ENCODE data around the gene MTARC2.
"Not testable (repeated sequence)": the region's sequence is repeated elsewhere in the genome, so short reads cannot be mapped to it uniquely, and the experiment has no call there.

Gene MTARC2

DNA sequence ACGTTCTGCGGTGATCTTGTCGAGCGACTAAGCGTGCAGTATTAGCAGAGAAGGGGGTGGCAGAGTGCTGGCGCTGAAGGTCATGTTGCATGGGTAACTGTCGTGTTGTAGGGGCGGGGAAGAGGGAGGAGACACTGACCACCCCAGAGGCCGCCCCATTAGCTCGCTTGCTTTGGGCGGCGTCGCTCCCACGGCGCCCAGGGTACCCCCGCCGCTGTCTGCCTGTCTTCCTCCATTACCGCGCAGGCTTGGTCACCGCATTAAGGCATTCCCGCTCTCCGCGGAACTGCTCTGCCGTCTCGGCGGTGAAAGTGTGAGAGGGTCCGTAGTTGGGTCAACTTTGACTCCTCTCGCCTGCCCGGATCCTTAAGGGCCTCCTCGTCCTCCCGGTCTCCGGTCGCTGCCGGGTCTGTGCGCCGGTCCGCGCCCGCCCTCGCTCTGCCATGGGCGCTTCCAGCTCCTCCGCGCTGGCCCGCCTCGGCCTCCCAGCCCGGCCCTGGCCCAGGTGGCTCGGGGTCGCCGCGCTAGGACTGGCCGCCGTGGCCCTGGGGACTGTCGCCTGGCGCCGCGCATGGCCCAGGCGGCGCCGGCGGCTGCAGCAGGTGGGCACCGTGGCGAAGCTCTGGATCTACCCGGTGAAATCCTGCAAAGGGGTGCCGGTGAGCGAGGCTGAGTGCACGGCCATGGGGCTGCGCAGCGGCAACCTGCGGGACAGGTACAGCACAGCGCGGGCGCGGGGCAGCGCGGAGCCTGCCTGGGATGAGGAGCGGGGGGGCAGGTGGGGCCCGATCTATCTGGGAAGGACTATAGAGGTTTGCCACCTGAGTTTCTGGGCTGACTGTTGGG is at the start of gene MTARC2:
MTARC2 (plus strand) TSS at position 234 of the 846 bp plus-strand sequence; CDS start at position 444, 210 bp downstream.
- DNase-seq (ENCODE audit: low read depth) = peak; percentile 86

DNA sequence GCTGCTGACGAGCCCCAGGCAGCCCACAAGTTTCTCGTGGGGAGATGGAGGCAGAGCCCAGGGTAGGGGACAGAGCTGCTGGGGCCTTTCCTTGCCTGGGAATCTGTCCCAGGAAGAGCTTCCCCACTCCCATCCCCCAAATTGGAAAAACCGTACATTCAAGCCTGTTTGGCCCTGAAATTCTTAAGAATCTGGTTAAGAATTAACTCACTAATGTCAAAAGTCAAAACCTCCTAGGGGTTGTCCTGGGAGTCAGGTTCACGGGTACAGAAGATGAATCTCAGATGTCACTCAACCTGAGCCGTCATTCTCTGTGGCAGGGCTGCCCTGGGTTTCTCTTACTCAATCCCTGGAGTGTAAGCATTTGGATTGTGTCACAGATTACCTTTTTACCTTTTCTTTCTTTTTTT is 49.5 kb upstream of the MTARC2 start:
- DNase-seq (ENCODE audit: low read depth) = no peak

DNA sequence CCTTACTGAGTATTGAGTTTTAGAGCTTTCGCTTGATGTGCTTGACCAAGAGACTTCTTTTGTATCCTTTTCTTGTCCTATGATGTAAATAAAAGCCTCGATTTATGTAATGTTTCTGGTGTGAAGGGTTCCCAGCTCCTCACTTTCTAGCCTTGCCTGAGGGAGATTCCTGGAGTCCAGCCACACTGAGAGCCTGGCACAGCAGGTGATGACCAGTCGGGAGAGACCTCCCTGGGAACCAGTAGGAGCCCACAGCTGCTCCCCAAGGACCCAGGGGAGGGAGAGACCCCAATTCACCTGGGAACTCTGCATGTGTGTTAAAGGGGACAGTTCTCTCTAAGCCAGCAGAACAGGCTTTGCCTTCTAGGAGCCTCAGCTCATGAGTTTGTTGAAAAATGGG is 49.1 kb upstream of the MTARC2 start:
- no peak for DNase-seq (ENCODE audit: low read depth)

DNA sequence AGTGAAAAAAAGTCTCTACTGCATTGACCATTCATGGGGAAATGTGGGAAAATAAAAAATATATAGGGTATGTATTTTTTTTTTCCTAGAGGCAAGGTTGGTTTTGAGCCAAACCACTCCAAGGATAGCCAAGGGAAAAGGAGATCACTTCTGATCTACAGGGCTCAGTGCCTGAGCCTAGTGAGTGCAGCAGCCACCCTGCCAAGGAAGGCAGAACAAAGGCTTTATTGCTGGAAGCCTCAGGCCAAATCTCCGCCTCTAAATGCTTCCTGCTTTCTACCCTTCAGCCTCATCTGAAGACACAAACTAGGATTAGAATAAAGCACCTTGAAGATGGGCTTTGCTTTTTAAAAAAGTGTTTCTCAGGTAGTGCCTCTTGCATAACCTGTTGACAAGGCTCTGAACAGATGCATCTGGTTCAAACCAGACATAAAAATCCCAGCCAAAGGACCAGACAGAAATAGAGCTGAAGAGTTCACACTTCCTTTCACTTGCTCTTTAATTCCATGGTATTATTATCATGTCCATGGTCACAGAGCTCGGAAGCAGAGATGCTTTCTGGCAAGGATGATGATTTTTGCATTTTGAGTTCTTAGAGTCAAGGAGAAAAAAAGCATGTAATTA is 47.5 kb upstream of the MTARC2 start:
- DNase-seq (ENCODE audit: low read depth) = no peak

DNA sequence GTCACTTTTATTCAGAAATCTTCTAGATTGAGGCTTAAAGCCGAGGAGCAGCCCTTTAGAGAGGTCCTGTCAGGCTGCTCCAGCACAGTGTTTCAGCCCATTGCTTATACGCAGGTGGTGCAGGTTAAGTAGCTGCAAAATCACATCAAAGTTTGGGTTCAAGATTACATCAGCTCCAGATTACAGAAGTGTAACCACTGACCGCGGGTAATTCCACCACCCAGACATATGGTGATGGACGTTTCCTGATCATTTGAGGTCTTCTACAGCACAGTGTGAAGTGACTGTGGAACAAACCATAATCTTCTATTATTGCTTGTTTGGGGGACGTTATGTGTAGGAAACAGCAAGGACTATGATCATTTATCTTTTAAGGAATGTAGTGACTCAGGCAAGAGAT is 46.1 kb upstream of the MTARC2 start:
- DNase-seq (ENCODE audit: low read depth) = no peak

DNA sequence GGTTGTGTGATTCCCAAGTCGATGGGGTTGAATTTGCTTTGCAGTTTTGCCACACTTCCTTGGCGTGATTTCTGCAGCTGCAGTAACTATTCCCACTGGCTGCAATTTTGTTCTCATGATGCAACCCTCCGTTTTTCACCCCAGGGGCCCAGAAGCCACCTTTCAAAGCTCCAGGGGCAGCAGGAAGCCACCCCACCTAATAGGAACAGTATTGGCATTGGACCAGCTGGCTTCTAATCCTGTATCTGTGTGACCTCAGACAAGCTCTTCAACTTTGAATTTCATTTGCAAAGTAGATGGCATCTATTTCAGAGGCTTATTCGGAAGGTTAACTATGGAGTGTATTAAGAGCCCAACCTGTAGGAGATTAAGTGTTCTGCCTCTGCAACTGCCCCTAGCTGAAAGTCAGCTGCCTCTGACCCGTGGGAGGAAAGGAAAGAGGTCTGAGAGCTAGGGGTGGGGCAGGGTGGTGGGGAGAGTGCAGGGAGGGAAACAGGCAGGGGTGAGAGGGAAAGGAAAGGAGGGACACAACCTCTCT is 45.3 kb upstream of the MTARC2 start:
- DNase-seq (ENCODE audit: low read depth) = no peak

DNA sequence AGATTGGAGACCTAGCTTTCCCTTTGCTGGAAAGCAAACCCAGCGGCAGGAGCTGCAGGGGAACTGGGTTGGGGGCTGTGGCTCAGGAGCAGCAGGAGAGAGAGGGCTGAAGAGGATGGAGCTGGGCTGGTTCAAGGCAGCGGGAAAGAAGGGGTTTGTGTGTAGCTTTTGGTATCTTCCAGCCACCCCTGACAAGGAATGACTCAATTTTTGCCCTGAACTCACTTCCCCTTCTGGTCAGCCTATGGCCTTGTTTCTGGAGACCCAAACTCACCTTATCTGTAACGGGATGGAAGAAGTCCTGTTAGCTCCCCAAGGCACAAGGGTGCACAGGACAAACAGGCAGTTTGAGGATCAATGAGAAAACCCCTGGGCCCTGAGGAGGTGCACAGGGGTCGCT is 44.8 kb upstream of the MTARC2 start:
- no peak for DNase-seq (ENCODE audit: low read depth)

DNA sequence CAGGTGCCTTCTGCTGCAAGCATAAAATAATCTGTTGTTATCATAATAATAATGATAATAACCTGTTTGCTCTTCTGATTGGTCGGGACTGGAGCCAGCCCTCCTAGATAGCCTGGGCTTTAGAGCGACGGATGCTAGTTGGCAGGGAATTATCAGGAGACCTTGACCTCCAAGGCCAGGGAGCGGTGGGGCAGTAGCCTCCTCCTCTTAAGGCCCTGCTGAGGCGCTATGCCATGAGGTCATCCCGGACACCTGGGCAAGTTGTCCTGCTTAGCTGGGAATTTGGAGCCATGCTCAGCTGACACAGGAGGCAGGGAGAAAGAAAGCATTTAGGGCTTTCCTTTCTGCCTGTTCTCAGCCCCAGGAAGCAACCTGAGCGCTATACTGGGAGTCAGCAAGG is 42.3 kb upstream of the MTARC2 start:
- no peak for DNase-seq (ENCODE audit: low read depth)

DNA sequence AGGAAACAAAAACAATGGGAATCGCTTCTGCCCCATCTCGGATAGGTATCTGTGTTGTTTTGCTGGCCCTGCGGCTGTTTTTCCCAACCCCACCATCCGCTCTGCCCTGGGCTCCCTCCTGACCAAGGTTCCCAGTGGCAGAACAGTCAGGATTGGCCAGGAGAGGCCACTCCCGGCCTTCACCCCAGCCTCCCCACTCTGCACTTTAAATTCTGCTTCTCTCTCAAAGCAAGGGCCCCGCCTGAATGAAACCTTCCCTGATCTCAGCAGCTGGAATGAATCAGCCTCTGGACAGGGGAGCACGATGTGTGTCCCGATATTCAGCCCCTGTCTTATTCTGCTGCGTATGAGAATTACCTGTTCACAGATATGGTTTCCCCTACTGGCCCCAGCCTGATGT is 41.6 kb upstream of the MTARC2 start:
- DNase-seq (ENCODE audit: low read depth) = no peak

DNA sequence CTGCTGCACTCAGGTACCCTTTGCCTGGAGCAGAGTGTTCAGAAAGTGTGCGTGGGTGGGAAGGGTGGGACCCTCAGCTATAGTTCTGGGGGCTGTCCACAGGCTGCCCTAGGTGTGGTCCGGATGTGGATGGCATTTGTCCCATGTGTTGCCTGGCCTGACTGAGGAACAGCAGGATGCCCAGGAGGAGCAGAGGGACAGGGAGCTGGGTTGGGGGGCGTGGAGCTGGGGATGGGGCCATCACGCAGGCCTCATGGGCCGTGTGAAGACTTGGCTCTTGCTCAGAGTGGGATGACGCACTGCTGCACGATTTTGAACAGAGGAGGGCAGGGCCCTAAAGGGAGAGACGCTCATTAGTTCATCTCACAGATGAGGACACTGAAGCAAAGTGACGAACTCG is 41.0 kb upstream of the MTARC2 start:
- no peak for DNase-seq (ENCODE audit: low read depth)

DNA sequence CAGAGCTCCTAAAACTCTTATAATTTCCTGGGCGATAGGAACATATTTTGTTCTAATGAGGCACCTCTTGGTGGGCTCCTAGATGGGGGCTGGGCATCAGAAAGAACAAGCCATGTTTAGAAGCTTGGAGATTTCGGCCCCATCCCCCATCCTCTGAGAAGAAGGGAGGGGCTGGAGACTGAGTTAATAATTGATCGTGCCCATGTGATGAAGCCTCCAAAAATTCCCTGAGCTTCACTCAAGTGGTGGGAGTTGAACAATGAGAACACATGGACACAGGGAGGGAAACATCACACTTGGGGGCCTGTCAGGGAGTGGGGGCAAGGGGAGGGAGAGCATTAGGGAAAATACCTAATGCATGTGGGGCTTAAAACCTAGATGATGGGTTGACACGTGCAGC is 39.9 kb upstream of the MTARC2 start:
- DNase-seq (ENCODE audit: low read depth) = no peak

DNA sequence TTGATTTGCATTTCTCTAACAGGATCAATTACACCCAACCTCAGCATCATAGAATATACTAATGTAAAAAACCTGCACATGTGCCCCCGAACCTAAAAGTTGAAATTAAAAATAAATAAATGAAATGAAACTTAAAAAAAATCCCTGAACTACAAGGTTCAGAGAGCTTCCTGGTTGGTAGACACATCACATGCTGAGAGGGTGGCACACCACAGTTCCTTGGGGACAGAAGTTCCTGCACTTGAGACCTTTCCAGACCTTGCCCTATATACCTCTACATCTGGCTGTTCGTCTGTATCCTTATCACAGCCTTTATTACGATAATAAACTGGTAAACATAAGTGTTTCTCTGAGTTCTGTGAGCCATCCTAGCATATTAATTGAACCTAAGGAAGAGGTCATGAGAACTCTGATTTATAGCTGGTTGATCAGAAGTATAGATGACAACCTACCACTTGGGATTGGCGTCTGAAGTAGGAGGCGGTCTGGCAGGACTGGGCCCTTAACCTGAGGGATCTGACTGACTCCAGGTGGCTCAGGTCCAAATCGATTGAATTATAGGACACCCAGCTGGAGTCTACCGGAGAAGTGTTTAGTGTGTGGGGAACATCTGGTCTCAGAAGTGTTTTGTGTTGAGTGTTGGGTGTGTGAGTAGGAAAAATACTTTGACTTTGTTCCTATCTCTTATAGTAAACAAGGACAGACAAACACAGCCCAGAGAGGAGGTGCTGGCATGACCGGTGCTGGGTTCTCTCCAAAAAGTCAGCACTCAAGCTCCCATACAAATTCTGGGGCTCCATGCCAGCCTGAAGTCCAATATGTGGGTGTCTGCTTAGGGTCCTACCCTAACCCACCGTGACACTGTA is 39.0 kb upstream of the MTARC2 start:
- no peak for DNase-seq (ENCODE audit: low read depth)

DNA sequence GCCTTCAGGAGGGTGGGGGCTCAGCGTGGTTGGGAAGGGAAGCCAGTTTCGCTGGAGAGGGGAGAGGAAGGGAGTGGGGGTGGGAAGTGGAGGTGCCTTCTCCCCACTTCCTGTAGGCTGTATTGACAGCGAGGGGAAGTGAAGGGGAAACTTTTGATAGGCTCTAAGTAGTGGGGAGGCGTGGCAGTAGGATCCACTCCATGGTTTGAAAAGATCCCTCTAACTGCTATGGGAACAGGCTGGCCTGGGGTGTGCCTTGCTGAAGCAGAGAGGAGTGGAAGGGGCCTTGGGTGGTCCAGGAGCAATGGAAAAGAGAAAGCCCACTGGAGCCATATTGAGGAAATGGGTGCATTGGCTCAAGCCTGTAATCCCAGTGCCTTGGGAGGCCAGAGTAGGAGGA is 37.8 kb upstream of the MTARC2 start:
- DNase-seq (ENCODE audit: low read depth) = no peak

DNA sequence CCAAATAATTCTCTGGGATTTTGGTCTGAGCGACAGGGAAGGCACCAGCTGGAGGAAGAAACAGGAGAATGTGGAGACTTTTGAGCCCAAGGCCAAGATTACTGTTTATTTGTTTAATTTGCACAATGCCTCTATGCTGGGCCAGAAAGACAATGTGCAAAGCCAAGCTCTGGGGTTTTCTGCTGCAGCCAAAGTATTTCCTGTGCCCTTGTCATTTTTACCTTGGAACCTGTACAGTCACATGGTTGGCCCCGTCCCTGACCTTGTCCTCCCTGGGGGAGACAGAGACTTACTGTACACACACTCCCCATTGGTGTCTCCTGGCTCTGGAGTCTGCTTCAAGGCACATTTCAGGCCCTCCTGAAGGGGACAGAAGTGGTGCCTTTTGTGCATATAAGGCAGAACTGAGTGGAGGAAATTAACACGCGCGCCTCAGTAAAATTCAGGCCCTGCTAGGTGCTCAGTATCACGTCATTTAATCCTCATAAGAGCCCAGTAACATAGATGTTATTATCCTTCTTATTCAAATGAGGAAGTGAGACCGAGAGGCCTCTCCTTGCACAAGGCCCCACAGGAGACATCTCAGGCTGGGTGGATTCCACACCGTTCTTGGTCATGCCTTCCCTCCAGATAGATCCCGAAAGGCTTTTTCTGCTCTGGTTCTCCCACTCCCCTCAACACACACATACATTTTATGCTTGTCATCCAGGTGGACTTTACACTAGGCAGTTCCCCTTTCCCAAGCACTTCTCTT is 36.9 kb upstream of the MTARC2 start:
- peak; percentile 34 for DNase-seq (ENCODE audit: low read depth)

DNA sequence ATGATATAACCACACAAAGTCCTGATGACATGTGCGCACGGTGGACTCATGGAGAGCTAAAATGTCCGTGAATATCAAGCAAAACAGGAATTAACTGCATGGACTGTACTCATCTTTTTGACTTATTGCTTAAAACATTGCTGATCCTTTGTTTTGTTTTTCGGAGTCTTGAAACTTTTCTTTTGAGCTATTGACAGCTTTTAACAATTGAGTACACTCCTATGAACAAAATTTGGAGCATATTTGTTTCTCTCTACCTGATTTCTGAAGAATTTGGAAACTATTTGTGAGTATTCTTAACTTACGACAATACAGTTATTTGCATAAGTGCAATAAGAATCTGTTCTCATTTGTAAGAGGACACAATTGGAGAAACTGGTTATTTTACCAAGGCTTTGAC is 32.1 kb upstream of the MTARC2 start:
- DNase-seq (ENCODE audit: low read depth) = not testable (repeated sequence)

DNA sequence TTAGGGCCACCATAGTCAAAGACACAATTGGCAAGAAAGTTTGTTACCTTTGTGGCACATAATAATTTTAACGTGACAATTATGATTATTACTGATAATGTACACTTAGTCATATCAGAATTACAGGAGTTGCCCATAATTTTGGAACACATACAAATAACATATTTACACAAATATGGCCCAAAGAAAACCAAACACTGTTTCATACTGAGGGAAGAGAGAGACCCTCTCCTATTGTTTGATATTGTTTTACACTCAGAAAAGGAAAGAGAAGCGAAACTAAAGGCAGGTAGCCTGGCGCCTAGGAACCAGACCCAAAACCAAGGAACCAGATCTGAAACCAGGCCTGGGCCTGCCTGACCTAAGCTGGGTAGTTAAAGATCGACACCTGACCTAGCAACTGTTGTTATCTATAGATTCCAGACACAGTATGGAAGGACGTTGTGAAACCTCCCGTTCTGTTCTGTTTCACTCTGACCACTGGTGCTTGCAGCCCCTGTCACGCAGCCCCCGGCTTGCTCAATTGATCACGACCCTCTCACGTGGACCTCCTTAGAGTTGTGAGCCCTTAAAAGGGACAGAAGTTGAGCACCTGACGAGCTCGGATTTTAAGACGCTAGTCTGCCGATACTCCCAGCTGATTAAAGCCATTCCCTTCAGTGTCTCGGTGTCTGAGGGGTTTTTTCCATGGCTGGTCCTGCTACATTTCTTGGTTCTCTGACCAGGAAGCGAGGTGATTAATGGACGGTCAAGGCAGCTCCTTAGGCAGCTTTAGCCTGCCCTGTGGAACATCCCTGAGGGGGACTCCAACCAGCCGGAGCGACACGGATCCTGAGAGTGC is 30.1 kb upstream of the MTARC2 start:
- DNase-seq (ENCODE audit: low read depth) = no peak

DNA sequence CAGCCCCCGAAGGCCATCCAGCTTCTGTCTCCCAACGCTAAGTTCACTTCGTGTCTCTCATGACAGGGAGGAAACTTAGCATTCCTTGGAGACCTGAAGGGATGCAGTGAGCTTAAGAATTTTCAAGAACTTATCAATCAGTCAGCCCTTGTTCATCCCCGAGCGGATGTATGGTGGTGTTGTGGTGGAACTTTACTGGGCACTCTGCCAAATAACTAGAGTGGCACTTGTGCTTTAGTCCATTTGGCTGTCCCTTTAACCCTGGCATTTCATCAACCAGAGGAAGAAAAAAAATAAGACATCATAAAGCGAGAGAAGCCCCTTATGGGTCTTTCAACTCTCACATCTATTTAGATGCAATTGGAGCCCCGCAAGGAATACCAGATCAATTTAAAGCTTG is 26.9 kb upstream of the MTARC2 start:
- not testable (repeated sequence) for DNase-seq (ENCODE audit: low read depth)

DNA sequence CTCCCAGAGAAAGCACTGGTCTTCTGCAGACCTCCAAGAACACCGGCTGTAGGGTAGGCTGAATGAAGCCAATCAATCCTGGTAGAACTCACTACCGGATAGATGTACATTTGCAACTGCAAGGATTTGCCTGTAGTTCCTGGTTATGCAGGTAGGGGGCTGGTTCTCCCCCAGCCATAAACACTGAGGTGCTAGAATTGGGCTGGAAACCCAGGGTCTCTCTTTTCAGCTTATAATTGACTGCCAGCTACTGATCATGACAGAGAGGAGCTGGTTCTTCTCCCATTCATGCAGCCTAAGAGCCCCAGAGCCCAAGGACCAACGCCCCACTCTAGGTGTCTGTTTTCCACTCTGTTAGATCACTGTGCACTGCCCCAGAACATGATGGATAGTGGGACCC is 21.5 kb upstream of the MTARC2 start:
- DNase-seq (ENCODE audit: low read depth) = no peak

DNA sequence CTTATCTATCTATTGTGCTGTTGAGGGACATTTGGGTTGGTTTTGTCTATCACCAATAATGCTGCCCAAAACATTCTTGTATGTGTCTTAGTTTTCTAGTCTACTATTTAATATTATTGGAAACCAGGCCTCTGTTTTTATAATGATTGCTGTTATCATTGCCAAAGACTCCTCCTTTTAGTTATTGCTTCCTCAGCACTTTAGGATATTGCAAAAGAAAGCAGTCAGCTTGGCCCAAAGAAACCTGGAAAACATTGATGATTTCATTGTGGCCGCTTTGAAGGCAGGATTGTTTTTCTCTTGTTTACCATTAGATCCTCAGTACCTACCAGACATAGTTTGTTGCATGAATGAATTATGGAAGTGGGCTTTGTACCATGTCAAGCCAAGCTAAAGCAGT is 20.6 kb upstream of the MTARC2 start:
- no peak for DNase-seq (ENCODE audit: low read depth)

DNA sequence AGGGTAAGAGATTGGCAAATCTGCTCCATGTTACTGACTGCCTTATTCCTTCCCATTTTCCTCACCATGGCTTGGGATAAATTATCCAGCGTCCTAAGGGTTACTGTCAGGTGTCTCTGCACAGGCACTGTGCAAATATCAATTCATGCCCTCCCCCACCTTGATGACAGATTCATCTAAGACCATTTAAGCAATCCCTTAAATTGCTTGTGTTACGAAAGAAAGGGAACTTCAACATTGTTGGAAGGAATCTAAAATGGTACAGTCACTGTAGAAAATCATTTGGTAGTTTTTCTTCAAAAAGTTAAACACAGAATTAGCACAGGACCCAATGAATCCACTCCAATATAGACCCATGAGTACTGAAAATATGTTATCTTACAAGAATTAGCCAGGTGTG is 17.6 kb upstream of the MTARC2 start:
- DNase-seq (ENCODE audit: low read depth) = no peak

DNA sequence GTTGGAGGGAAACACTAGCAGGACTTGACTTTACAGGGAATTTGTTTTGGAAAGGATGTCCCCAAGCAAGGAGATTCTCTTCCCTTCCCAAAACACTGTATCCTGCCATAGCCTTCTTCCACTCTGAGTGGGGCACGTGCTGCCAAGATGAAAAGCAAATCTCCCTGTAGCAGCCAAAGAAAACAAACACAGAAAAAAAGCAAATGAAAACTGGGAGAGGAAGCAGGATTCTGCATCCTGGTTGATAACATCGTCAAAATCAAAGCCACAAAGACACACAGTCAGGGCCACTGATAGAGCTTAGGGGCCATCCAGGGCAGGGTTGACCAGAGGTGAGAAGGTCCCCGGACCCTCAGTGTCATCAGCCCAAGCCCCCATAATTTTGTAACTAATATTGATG is 16.0 kb upstream of the MTARC2 start:
- peak; percentile 31 for DNase-seq (ENCODE audit: low read depth)

Data from fibroblast of gingiva (primary cell).